Measurements from ENCODE around the gene MGMT.

- TF ChIP-seq, protein P1, sequence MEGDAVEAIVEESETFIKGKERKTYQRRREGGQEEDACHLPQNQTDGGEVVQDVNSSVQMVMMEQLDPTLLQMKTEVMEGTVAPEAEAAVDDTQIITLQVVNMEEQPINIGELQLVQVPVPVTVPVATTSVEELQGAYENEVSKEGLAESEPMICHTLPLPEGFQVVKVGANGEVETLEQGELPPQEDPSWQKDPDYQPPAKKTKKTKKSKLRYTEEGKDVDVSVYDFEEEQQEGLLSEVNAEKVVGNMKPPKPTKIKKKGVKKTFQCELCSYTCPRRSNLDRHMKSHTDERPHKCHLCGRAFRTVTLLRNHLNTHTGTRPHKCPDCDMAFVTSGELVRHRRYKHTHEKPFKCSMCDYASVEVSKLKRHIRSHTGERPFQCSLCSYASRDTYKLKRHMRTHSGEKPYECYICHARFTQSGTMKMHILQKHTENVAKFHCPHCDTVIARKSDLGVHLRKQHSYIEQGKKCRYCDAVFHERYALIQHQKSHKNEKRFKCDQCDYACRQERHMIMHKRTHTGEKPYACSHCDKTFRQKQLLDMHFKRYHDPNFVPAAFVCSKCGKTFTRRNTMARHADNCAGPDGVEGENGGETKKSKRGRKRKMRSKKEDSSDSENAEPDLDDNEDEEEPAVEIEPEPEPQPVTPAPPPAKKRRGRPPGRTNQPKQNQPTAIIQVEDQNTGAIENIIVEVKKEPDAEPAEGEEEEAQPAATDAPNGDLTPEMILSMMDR (IDR thresholded peaks at IDR 0.05) = no peak
- no peak for TF ChIP-seq POLR2A (IDR thresholded peaks at IDR 0.05)
Measured at GRCh38 chr10:129516846-129517679, 50.0 kb downstream of the MGMT start.
